Sigmoid colon (tissue), 4 donors: ENCODE results near the gene FANCE.

Experiments
- POLR2A ChIP-seq, 2 donors: fragments of 450-650 bp; IDR thresholded peaks; one replicate each; pipeline ENCODE4 v1.6.1; 2016; ENCODE audit warnings: antibody characterized with exemption in 2 of 2, mild to moderate bottlenecking in 2 of 2, moderate library complexity in 2 of 2
- POLR2AphosphoS5 ChIP-seq, 4 donors: sonication (generic); formaldehyde crosslinking; IDR thresholded peaks; one replicate each; pipeline ENCODE4 v1.6.1; 2017; ENCODE audit warnings: antibody characterized with exemption in 4 of 4
- TF ChIP-seq, protein P1 (sequence below), 4 experiments: fragments of 450-650 bp in 3 of 4; fragments of 200-600 bp in 1 of 4; IDR thresholded peaks; one replicate each; pipeline ENCODE4 v1.5.1; 2016 to 2019; ENCODE audit warnings: antibody characterized with exemption in 4 of 4, mild to moderate bottlenecking in 3 of 4, moderate library complexity in 2 of 4

DNA sequence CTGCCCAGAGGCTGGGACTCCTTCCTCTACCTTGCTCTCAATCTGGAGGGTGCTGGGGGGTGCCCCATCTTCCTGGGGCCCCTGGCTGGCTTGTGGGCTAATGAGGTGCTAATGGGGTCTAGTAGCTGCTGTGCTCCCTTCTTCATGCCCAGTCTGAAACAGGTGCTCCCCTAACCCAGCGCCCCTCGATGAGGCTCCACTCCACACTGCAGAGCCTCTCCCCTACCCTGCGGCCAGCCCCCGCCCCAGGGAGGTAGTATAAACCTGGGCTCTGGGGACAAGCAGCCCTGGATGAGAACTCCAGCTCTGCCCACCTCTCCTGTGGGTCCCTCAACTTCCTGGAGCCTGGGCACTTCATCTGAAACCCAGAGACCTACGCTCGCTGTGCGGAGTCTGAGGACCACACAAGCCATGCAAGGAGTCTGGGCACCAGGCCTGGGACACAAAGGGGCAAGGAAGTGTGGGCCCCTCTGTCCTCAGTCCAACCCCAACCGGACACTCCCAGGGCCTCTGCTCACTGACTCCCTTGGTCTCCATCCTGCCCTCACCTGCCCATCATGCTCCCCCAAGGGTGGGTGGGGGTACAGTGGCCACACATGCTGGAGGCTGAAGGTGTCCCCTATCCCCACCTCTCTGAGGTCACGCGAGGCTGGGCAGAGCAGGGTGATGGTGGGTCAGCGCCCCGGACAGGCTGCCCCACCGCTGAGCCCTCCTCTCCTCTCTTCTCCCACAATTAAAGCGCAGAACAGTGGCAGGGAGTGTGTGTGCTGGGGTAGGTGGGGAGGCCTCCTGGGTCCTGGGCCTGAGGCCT lies 22.2 kb downstream of the FANCE start:
- TF ChIP-seq POLR2AphosphoS5 (IDR thresholded peaks at IDR 0.05) (peak in 1 of 4 donors; percentile 22), POLR2A (IDR thresholded peaks at IDR 0.05) (no peak)
- TF ChIP-seq, protein P1, sequence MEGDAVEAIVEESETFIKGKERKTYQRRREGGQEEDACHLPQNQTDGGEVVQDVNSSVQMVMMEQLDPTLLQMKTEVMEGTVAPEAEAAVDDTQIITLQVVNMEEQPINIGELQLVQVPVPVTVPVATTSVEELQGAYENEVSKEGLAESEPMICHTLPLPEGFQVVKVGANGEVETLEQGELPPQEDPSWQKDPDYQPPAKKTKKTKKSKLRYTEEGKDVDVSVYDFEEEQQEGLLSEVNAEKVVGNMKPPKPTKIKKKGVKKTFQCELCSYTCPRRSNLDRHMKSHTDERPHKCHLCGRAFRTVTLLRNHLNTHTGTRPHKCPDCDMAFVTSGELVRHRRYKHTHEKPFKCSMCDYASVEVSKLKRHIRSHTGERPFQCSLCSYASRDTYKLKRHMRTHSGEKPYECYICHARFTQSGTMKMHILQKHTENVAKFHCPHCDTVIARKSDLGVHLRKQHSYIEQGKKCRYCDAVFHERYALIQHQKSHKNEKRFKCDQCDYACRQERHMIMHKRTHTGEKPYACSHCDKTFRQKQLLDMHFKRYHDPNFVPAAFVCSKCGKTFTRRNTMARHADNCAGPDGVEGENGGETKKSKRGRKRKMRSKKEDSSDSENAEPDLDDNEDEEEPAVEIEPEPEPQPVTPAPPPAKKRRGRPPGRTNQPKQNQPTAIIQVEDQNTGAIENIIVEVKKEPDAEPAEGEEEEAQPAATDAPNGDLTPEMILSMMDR (IDR thresholded peaks at IDR 0.05), result no peak
